HG03521 (cell line): ENCODE results near the gene NXPE4.
"Not testable (repeated sequence)": the region's sequence is repeated elsewhere in the genome, so short reads cannot be mapped to it uniquely, and the experiment has no call there.

Experiments
- ATAC-seq: cut with Tn5 transposase; IDR thresholded peaks from one replicate; pipeline ENCODE4 v1.9.1; 2021; ENCODE audit warnings: mild to moderate bottlenecking, moderate library complexity; ENCODE audit not compliant: unreplicated experiment

The NXPE4 gene

DNA sequence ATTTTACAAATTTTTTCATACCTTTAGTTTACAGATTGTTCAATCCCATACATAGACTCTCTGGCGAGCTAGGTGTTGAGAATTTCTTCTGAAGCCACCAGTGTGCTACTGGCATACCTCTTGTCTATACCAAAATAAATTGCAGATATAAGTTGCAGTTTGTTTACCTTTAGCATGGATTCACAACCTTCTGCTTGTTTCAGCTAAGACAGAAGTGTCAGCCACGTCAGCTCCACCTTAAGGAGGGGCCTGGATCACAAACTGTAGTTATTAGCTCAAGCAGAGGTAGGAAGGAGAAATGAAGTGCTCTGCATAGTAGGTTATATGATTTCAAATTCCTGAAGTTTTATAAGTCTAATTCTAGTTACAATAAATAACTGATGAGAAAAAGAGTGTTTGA, at the start of gene NXPE4:
Gene NXPE4, minus strand, starts transcription at position 216 of the 400 bp plus-strand sequence. CDS start 1,027 bp downstream, outside the sequence.
- ATAC-seq, result no peak

DNA sequence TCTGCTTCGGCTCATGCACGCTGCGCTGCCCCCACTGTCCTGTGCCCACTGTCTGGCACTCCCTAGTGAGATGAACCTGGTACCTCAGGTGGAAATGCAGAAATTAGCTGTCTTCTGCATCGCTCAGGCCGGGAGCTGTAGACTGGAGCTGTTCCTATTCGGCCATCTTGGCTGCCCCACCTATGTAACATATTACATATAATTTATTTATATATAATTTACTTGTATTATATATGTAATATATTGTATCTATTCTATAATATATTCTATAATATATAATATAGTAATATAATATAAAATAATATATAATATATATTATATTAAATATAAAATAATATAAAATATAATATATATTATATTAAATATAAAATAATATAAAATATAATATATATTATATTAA, 43.9 kb upstream of the NXPE4 start:
- not testable (repeated sequence) for ATAC-seq

DNA sequence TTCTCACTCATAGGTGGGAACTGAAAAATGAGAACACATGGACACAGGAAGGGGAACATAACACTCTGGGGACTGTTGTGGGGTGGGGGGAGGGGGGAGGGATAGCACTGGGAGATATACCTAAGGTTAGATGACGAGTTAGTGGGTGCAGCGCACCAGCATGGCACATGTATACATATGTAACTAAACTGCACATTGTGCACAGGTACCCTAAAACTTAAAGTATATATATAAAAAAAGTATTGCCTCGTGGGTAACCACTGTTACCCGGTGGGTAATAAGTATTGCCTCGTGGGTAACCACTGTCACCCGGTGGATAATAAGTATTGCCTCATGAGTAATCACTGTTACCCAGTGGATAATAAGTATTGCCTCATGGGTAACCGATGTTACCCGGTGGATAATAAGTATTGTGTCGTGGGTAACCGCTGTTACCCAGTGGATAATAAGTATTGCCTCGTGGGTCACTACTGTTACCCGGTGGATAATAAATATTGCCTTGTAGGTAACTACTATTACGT, 35.9 kb upstream of the NXPE4 start:
- not testable (repeated sequence) for ATAC-seq

DNA sequence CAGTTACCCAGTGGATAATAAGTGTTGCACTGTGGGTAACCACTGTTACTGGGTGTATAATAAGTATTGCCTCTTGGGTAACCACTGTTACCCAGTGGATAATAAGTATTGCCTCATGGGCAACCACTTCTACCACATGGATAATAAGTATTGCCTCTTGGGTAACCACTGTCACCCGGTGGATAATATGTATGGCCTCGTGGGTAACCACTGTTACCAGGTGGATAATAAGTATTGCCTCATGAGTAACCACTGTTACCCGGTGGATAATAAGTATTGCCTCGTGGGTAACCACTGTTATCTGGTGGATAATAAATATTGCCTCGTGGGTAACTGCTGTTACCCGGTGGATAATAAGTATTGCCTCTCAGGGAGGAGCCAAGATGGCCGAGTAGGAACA, 29.7 kb upstream of the NXPE4 start:
- ATAC-seq, result no peak

DNA sequence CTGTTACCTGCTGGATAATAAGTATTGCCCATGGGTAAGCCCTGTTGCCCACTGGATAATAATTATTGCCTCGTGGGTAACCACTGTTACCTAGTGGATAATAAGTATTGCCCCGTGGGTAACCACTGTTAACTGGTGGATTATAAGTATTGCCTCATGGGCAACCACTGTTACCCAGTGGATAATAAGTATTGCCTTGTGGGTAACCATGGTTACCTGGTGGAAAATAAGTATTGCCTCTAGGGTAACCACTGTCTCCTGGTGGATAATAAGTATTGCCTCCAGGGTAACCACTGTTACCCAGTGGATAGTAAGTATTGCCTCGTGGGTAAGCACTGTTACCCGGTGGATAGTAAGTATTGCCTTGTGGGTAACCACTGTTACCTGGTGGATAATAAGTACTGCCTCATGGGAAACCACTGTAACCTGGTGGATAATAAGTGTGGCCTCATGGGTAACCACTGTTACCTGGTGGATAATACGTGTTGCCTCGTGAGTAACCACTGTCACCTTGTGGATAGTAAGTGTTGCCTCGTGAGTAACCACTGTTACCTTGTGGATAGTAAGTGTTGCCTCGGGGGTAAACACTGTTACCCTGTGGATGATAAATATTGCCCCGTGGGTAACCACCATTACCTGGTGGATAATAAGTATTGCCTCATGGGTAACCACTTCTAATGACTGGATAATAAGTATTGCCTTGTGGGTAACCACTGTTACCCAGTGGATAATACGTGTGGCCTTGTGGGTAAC, 29.0 kb upstream of the NXPE4 start:
- no peak for ATAC-seq

DNA sequence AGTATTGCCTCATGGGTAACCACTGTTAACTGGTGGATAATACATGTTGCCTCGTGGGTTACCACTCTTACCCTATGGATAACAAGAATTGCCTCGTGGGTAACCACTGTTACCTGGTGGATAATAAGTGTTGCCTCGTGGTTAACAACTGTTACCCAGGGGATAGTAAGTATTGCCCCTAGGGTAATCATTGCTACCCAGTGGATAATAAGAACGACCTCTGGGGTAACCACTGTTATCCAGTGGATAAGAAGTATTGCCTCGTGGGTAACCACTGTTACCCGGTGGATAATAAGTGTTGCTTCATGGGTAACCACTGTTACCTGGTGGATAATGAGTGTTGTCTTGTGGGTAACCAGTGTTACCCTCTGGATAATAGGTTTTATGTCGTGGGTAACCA, 28.1 kb upstream of the NXPE4 start:
- ATAC-seq, result no peak

DNA sequence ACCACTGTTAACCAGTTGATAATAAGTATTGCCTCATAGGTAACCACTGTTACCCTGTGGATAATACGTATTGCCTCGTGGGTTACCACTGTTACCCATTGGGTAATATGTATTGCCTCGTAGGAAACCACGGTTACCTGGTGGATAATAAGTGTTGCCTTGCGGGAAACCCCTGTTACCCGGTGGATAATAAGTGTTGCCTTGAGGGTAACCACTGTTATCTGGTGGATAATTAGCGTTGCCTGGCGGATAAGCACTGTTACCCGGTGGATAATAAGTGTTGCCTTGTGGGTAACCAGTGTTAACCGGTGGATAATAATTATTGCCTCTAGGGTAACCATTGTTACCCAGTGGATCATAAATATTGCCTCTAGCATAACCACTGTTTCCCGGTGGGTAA, 27.3 kb upstream of the NXPE4 start:
- no peak for ATAC-seq

DNA sequence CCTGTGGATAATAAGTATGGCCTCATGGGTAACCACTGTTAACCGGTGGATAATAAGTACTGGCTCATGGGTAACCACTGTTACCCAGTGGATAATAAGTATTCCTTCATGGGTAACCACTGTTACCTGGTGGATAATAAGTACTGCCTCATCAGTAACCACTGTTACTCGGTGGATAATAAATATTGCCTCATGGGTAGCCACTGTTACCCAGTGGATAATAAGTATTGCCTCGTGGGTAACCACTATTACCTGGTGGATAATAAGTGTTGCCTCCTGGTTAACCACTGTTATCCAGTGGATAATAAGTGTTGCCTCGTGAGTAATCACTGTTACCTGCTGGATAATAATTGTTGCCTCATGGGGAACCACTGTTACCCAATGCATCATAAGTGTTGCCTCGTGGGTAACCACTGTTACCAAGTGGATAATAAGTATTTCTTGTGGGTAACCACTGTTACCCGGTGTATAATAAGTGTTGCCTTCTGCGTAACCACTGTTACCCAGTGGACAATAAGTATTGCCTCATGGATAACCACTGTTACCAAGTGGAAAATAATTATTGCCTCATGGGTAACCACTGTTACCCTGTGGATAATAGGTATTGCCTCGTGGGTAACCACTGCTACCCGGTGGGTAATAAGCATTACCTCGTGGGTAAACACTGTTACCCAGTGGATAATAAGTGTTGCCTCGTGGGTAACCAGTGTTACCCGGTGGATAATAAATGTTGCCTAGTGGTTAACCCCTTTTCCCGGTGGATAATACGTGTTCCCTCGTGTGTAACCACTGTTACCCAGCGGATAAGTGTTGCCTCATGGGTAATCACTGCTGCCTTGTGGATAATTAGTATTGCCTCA, 26.6 kb upstream of the NXPE4 start:
- ATAC-seq, result no peak

DNA sequence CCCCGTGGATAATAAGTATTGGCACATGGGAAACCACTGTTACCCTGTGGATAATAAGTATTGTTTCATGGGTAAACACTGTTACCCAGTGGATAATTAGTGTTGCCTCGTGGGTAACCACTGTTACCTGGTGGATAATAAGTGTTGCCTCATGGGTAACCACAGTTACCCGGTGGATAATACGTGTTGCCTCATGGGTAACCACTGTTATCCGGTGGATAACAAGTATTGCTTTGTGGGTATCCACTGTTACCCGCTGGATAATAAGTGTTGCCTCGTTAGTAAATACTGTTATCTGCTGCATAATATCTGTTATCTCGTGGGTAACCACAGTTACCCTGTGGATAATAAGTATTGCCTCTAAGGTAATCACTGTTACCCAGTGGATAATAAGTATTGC, 25.5 kb upstream of the NXPE4 start:
- no peak for ATAC-seq

DNA sequence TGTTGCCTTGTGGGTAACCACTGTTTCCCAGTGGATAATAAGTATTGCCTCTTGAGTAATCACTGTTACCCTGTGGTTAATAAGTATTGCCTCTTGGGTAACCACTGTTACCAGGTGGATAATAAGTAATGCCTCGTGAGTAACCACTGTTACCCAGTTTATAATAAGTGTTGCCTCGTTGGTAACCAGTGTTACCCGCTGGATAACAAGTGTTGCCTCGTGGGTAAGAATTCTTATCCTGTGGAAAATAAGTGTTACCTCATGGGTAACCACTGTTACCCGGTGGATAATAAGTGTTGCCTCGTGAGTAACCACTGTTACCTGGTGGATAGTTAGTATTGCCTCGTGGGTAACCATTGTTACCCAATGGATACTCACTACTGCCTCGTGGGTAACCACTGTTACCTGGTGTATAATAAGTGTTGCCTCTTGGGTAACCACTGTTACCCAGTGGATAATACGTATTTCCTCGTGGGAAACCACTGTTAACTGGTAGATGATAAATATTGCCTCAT, 24.1 kb upstream of the NXPE4 start:
- ATAC-seq, result no peak

DNA sequence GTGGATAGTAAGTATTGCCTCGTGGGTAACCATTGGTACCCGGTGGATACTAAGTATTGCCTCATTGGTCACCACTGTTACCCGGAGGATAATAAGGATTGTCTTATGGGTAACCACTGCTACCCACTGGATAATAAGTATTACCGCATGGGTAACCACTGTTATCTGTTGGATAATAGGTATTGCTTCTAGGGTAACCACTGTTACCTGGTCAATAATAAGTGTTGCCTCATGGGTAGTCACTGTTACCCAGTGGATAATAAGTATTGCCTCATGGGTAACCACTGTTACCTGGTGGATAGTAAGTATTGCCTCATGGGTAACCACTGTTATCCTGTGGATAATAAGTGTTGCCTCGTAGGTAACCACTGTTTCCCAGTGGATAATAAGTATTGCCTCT, 22.6 kb upstream of the NXPE4 start:
- ATAC-seq, result no peak

DNA sequence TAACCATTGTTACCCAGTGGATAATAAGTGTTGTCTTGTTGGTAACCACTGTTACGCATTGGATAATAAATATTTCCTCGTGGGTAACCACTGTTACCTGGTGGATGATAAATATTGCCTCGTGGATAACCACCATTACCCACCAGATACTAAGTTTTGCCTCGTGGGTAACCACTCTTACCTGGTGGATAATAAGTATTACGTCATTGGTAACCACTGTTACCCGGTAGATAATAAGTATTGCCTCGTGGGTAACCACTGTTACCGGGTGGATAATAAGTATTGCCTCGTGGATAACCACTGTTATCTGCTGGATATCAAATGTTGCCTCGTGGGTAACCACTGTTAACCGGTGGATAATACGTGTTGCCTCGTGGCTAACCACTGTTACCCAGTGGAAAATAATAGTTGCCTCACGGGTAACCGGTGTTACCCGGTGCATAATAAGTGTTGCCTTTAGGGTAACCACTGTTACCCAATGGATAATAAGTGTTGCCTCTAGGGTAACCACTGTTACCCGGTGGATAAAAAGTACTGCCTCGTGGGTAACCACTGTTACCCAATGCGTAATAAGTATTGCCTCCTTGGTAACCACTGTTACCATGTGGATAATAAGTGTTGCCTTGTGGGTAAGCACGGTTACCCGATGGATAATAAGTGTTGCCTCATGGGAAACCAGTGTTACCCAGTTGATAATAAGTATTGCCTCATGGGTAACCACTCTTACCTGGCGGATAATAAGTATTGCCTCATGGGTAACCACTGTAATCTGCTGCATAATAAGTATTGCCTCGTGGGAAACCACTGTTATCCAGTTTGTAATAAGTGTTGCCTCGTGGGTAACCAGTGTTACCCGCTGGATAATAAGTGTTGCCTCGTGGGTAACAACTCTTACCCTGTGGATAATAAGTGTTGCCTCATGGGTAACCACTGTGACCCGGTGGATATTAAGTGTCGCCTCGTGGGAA, 21.9 kb upstream of the NXPE4 start:
- no peak for ATAC-seq

DNA sequence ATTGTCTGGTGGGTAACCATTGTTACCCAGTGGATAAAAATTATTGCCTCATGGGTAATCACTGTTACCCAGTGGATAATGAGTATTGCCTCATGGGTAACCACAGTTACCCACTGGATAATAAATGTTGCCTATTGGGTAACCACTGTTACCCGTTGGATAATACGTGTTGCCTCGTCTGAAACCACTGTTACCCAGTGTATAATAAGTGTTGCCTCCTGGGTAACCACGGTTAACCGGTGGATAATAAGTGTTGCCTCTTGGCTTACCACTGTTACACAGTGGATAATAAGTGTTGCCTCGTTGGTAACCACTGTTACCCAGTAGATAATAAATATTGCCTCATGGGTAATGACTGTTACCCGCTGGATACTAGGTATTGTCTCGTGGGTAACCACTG, 20.9 kb upstream of the NXPE4 start:
- ATAC-seq, result no peak

DNA sequence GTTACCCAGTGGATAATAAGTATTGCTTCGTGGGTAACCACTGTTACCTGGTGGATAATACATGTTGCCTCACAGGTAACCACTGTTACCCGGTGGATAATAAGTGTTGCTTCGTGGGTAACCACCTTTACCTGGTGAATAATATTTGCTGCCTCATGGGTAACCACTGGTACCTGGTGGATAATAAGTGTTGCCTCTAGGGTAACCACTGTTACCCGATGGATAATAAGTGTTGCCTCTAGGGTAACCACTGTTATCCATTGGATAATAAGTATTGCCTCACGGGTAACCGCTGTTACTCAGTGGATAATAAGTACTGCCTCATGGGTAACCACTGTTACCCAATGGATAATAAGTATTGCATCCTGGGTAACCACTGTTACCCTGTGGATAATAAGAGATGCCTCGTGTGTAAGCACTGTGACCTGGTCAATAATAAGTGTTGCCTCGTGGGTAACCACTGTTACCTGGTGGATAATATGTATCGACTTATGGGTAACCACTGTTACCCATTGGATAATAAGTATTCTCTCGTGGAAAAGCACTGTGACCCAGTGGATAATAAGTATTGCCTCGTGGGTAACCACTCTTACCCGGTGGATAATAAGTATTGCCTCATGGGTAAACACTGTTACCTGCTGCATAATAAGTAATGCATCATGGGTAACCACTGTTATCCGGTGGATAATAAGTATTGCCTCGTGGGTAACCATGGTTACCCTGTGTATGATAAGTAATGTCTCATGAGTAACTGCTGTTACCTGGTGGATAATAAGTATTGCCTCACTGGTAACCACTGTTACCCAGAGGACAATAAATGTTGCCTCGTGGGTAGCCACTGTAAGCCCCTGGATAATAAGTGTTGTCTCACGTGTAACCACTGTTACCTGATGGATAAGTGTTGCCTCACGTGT, 20.1 kb upstream of the NXPE4 start:
- ATAC-seq, result no peak

DNA sequence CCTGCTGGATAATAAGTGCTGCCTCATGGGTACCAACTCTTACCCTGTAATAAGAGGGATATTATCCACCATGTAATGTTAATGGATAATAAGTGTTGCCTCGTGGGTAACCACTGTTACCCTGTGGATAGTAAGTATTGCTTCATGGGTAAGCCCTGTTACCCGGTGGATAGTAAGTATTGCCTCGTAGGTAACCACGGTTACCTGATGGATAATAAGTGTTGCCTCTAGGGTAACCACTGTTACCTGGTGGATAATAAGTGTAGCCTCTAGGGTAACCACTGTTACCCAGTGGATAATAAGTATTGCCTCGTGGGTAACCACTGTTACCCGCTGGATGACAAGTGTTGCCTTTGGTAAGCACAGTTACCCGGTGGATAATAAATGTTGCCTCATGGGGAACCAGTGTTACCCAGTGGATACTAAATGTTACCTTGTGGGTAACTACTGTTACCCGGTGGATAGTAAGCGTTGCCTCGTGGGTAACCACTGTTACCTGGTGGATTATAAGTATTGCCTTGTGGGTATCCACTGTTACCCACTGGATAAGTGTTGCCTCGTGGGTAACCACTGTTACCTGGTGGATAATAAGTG, 18.6 kb upstream of the NXPE4 start:
- no peak for ATAC-seq

DNA sequence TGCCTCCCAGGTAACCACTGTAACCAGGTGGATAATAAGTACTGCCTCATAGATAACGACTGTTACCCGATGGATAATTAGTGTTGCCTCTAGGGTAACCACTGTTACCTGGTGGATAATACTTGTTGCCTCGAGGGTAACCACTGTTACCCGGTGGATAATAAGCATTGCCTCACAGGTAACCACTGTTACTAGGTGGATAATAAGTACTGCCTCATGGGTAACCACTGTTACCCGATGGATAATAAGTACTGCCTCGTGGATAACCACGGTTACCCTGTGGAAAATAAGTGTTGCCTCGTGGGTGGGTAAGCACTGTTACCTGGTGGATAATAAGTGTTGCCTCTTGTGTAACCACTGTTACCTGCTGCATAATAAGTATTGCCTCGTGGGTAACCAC, 17.5 kb upstream of the NXPE4 start:
- not testable (repeated sequence) for ATAC-seq

DNA sequence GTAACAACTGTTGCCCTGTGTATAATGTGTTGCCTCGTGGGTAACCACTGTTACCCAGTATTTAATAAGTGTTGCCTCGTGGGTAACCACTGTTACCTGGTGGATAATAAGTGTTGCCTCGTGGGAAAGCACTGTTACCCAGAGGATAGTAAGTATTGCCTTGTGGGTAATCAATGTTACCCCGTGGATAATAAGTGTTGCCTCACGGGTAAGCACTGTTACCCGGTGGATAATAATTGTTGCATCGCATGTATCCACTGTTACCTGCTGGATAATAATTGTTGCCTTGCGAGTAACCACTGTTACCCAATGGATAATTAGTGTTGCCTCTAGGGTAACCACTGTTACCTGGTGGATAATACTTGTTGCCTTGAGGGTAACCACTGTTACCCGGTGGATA, 17.1 kb upstream of the NXPE4 start:
- no peak for ATAC-seq

DNA sequence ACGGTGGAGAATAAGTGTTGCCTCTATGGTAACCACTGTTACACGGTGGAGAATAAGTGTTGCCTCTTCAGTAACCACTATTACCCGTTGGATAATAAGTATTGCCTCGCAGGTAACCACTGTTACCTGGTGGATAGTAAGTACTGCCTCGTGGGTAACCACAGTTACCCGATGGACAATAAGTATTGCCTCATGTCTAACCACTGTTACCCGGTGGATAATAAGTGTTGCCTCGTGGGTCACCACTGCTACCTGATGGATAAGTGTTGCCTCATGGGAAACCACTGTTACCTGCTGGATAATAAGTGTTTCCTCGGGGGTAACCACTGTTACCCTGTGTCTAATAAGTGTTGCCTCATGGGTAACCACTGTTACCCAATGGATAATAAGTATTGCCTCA, 16.6 kb upstream of the NXPE4 start:
- ATAC-seq, result not testable (repeated sequence)
